K562 (cell line): ENCODE data around the gene RTF1. TPM values are rescaled to one million over a fixed set of nuclear protein-coding genes. Genes with fewer than 3 reads are reported as not detected.
A peak's percentile ranks its signal among the peaks of the same experiment; 100 is the strongest.

Experiments used
- CBX2 ChIP-seq: fragments of 200-600 bp; sonication (generic); IDR thresholded peaks from one replicate; pipeline ENCODE4 v1.6.1; 2012; ENCODE audit warnings: mild to moderate bottlenecking, low read length, inconsistent platforms; ENCODE audit not compliant: insufficient read depth, poor library complexity, severe bottlenecking
- DIDO1 ChIP-seq: fragments of 450-650 bp; IDR thresholded peaks from 2 replicates; pipeline ENCODE4 v1.6.1; 2016; ENCODE audit warnings: low read depth, missing biosample characterization, missing genetic modification characterization
- E2F3 ChIP-seq: fragments of 250-450 bp; sonication (Bioruptor Pico); IDR thresholded peaks from 2 replicates; pipeline ENCODE4 v1.4.0; 2020; ENCODE audit warnings: mild to moderate bottlenecking
- MTA1 ChIP-seq: fragments of 450-650 bp; IDR thresholded peaks from 2 replicates; pipeline ENCODE4 v1.6.1; 2017; ENCODE audit warnings: borderline replicate concordance
- PHF20 ChIP-seq: fragments of 450-650 bp; IDR thresholded peaks from 2 replicates; pipeline ENCODE4 v1.6.1; 2018; ENCODE audit not compliant: partially characterized antibody
- SIN3B ChIP-seq: fragments of 450-650 bp; IDR thresholded peaks from 2 replicates; pipeline ENCODE4 v1.6.1; 2017; ENCODE audit warnings: low read depth, mild to moderate bottlenecking, moderate library complexity
- SIX5 ChIP-seq, 2 experiments: IDR thresholded peaks; 2 replicates each; pipeline ENCODE4 v1.6.1; 2011; ENCODE audit warnings: low read length in 2 of 2, borderline replicate concordance in 1 of 2, low read depth in 1 of 2, mild to moderate bottlenecking in 1 of 2, moderate library complexity in 1 of 2; ENCODE audit not compliant: insufficient read depth in 1 of 2
- ZKSCAN1 ChIP-seq: fragments of 150-350 bp; IDR thresholded peaks from 2 replicates; pipeline ENCODE4 v1.6.1; 2016; ENCODE audit warnings: low read depth, low read length
- polyA plus RNA-seq, 8 experiments: library from polyadenylated mRNA; depleted of rRNA in 4 of 8; stranded (reverse) in 5 of 8; unstranded in 3 of 8; fragments of >200 nt; fragmentation: Nextera tagmentation in 2 of 8; fragmentation: Illumina TruSeq in 1 of 8; extraction: Ambion mirVana in 2 of 8; extraction: Trizol in 1 of 8; gene quantifications; 2 replicates each; pipeline versions ENCODE4 v1.2.1 to v1.2.3, GENCODE V29; 2011 to 2014; ENCODE audit warnings: inconsistent platforms in 1 of 8, missing spikeins in 1 of 8
- total RNA-seq, 7 experiments: library from RNA; depleted of rRNA in 6 of 7; stranded (reverse); fragments of >200 nt in 6 of 7; fragmentation: Illumina TruSeq in 2 of 7; extraction: Trizol in 2 of 7; gene quantifications; 2 replicates each; pipeline versions ENCODE4 v1.2.1 to v1.2.3, GENCODE V29; 2011 to 2021; ENCODE audit warnings: low replicate concordance in 1 of 7
- TF ChIP-seq, protein P1 (sequence below): fragments of 250-450 bp; sonication (Bioruptor Pico); IDR thresholded peaks from 2 replicates; pipeline ENCODE4 v1.5.0; 2020; ENCODE audit warnings: mild to moderate bottlenecking
- TF ChIP-seq, protein P2 (sequence below), 3 experiments: fragments of 200-800 bp in 1 of 3; fragments of 250-450 bp in 1 of 3; fragments of 450-650 bp in 1 of 3; sonication (Bioruptor Pico) in 1 of 3; sonication (Bioruptor generic) in 1 of 3; formaldehyde crosslinking in 1 of 3; IDR thresholded peaks; 2 replicates each; pipeline versions ENCODE4 v1.6.1 to v1.8.0; 2016 to 2022; ENCODE audit warnings: mild to moderate bottlenecking in 2 of 3, missing genetic modification characterization in 2 of 3, missing compliant biosample characterization in 1 of 3, moderate library complexity in 1 of 3
- TF ChIP-seq, protein P3 (sequence below): fragments of 450-650 bp; IDR thresholded peaks from 2 replicates; pipeline ENCODE4 v1.6.1; 2018; ENCODE audit warnings: mild to moderate bottlenecking, low read depth; ENCODE audit not compliant: partially characterized antibody
- TF ChIP-seq, protein P4 (sequence below): fragments of 450-650 bp; IDR thresholded peaks from 2 replicates; pipeline ENCODE4 v1.6.1; 2018; ENCODE audit not compliant: partially characterized antibody
- TF ChIP-seq, protein P5 (sequence below), 2 experiments: IDR thresholded peaks; 2 replicates each; pipeline ENCODE4 v1.6.1; 2011; ENCODE audit warnings: borderline replicate concordance in 1 of 2, control low read depth in 1 of 2, low read depth in 1 of 2, low read length in 1 of 2, mild to moderate bottlenecking in 1 of 2, mixed read lengths in 1 of 2, moderate library complexity in 1 of 2; ENCODE audit not compliant: insufficient read depth in 1 of 2, insufficient read length in 1 of 2, poor library complexity in 1 of 2, severe bottlenecking in 1 of 2; ENCODE audit errors: extremely low read depth in 1 of 2

Gene RTF1
- total and polyA plus RNA-seq, 9 of the 15 experiments (the other 6 are each of a cell fraction or from before 2014, with no cell fraction given), result 7.6 to 69.5 (median 31.5) TPM

DNA sequence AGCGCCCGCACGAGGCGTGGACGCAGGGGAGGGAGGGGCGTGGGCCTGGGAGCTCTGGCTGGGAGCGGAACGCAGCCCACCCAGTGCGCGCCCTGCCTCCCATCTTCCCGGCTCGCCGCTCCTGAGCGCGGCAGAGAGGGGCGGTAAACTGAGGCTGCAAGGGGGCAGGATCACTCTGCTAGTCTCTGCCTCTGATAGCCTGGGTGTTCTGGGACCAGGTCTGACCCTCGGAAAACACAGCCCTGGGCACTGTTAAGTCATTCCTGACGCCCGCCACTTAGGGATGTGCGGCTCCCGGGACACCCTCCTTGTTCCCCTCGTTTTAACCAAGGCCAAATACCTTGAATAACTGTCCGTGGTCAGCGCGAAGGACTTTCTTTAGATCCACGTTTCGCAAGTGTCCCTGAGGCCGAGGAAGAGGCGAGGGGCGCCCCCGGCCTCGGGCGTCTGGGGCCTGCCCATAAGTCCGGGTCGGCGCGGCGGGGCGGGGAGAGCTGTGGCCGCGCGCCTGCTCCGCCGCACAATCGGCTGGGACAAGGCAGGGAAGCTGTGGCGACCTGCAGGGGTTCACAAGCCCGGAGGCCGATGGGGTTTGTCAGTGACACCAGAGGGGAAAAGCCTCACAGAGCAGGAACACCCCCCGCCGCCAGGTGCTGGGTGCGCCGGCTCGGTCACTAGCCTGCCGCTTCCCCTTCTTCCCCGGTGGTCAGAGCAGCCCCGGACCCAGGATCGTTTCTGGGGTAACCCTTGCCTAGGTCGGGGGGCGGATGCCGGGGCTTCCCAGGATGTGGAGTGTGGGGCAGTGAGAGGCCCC is 78.2 kb downstream of the RTF1 start (continued):
- TF ChIP-seq, protein P1, sequence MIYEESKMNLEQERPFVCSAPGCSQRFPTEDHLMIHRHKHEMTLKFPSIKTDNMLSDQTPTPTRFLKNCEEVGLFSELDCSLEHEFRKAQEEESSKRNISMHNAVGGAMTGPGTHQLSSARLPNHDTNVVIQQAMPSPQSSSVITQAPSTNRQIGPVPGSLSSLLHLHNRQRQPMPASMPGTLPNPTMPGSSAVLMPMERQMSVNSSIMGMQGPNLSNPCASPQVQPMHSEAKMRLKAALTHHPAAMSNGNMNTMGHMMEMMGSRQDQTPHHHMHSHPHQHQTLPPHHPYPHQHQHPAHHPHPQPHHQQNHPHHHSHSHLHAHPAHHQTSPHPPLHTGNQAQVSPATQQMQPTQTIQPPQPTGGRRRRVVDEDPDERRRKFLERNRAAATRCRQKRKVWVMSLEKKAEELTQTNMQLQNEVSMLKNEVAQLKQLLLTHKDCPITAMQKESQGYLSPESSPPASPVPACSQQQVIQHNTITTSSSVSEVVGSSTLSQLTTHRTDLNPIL (CRISPR knock-in tag), result no peak
- TF ChIP-seq E2F3 (CRISPR knock-in tag) (no peak), MTA1 (no peak), SIX5 (IDR thresholded peaks at IDR 0.05; ENCODE audit: borderline replicate concordance in 1 of 2, insufficient read depth in 1 of 2, low read depth in 1 of 2, low read length in 2 of 2) (no peak), PHF20 (peak; percentile 12), ZKSCAN1 (no peak), DIDO1 (tag) (no peak), SIN3B (no peak), CBX2 (no peak)
- TF ChIP-seq, protein P2, sequence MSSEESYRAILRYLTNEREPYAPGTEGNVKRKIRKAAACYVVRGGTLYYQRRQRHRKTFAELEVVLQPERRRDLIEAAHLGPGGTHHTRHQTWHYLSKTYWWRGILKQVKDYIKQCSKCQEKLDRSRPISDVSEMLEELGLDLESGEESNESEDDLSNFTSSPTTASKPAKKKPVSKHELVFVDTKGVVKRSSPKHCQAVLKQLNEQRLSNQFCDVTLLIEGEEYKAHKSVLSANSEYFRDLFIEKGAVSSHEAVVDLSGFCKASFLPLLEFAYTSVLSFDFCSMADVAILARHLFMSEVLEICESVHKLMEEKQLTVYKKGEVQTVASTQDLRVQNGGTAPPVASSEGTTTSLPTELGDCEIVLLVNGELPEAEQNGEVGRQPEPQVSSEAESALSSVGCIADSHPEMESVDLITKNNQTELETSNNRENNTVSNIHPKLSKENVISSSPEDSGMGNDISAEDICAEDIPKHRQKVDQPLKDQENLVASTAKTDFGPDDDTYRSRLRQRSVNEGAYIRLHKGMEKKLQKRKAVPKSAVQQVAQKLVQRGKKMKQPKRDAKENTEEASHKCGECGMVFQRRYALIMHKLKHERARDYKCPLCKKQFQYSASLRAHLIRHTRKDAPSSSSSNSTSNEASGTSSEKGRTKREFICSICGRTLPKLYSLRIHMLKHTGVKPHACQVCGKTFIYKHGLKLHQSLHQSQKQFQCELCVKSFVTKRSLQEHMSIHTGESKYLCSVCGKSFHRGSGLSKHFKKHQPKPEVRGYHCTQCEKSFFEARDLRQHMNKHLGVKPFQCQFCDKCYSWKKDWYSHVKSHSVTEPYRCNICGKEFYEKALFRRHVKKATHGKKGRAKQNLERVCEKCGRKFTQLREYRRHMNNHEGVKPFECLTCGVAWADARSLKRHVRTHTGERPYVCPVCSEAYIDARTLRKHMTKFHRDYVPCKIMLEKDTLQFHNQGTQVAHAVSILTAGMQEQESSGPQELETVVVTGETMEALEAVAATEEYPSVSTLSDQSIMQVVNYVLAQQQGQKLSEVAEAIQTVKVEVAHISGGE (CRISPR knock-in tag; IDR thresholded peaks at IDR 0.05), result peak in 1 of 3 experiments; percentile 69; a peak in 2 of 6 replicates
- TF ChIP-seq, protein P3, sequence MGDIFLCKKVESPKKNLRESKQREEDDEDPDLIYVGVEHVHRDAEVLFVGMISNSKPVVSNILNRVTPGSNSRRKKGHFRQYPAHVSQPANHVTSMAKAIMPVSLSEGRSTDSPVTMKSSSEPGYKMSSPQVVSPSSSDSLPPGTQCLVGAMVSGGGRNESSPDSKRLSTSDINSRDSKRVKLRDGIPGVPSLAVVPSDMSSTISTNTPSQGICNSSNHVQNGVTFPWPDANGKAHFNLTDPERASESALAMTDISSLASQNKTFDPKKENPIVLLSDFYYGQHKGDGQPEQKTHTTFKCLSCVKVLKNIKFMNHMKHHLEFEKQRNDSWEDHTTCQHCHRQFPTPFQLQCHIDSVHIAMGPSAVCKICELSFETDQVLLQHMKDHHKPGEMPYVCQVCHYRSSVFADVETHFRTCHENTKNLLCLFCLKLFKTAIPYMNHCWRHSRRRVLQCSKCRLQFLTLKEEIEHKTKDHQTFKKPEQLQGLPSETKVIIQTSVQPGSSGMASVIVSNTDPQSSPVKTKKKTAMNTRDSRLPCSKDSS, result no peak
- TF ChIP-seq, protein P4, sequence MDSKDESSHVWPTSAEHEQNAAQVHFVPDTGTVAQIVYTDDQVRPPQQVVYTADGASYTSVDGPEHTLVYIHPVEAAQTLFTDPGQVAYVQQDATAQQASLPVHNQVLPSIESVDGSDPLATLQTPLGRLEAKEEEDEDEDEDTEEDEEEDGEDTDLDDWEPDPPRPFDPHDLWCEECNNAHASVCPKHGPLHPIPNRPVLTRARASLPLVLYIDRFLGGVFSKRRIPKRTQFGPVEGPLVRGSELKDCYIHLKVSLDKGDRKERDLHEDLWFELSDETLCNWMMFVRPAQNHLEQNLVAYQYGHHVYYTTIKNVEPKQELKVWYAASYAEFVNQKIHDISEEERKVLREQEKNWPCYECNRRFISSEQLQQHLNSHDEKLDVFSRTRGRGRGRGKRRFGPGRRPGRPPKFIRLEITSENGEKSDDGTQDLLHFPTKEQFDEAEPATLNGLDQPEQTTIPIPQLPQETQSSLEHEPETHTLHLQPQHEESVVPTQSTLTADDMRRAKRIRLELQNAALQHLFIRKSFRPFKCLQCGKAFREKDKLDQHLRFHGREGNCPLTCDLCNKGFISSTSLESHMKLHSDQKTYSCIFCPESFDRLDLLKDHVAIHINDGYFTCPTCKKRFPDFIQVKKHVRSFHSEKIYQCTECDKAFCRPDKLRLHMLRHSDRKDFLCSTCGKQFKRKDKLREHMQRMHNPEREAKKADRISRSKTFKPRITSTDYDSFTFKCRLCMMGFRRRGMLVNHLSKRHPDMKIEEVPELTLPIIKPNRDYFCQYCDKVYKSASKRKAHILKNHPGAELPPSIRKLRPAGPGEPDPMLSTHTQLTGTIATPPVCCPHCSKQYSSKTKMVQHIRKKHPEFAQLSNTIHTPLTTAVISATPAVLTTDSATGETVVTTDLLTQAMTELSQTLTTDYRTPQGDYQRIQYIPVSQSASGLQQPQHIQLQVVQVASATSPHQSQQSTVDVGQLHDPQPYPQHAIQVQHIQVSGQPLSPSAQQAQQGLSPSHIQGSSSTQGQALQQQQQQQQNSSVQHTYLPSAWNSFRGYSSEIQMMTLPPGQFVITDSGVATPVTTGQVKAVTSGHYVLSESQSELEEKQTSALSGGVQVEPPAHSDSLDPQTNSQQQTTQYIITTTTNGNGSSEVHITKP, result peak; percentile 63
- TF ChIP-seq, protein P5, sequence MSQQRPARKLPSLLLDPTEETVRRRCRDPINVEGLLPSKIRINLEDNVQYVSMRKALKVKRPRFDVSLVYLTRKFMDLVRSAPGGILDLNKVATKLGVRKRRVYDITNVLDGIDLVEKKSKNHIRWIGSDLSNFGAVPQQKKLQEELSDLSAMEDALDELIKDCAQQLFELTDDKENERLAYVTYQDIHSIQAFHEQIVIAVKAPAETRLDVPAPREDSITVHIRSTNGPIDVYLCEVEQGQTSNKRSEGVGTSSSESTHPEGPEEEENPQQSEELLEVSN (IDR thresholded peaks at IDR 0.05; ENCODE audit: borderline replicate concordance in 1 of 2, extremely low read depth in 1 of 2, insufficient read depth in 1 of 2, insufficient read length in 1 of 2, low read depth in 1 of 2, low read length in 1 of 2, poor library complexity in 1 of 2, severe bottlenecking in 1 of 2), result peak in 1 of 2 experiments; percentile 54
